Measurements from ENCODE around the gene SERPINE2.

Gene SERPINE2

DNA sequence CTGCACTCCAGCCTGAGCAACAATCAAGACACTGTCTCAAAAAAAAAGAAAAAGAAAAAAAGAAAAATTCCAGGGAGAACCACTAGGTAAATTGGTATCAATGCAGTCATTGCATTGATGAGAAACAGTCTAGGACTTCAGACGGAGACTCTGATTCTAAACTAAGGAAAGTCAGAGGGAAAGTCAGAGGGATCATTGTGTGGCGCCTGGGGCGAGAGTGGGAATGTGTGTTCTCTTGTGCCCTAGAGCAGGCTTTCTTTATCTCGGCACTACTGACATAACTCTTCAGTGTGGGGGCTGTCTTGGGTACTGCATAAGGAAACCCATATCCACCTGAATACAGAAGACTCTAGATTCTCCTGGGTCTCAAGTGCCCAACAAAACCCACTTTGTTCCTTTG lies 24.8 kb downstream of the SERPINE2 start:
- Histone ChIP-seq H3K4me3 (ENCODE audit: insufficient read depth, low read length, poor library complexity, severe bottlenecking) (no peak overlapping the region), H3K79me2 (ENCODE audit: insufficient read depth, low read length) (no peaks in the 10 kb centered on the region), H3K27ac (ENCODE audit: low read depth, low read length) (no peak overlapping the region), H3K9ac (ENCODE audit: low read length) (no peak overlapping the region), H3K9me3 (ENCODE audit: insufficient read depth, low read length) (no peaks in the 10 kb centered on the region), H3K27me3 (ENCODE audit: low read length) (no peaks in the 10 kb centered on the region), H4K20me1 (ENCODE audit: low read depth, low read length) (no peaks in the 10 kb centered on the region), H3K4me2 (ENCODE audit: low read depth, low read length, poor library complexity, severe bottlenecking) (no peak overlapping the region), H2AFZ (ENCODE audit: low read depth, low read length, severe bottlenecking) (no peak overlapping the region), H3K36me3 (ENCODE audit: low read length) (no peaks in the 10 kb centered on the region), H3K9me2 (replicated peaks; ENCODE audit: insufficient read depth, low read length) (no peaks in the 10 kb centered on the region), H3F3A (ENCODE audit: insufficient read depth) (no peaks in the 10 kb centered on the region)
- no peak for TF ChIP-seq EZH2phosphoT487 (conservative IDR thresholded peaks at IDR 0.05; ENCODE audit: low read length)
- TF ChIP-seq, protein P1, sequence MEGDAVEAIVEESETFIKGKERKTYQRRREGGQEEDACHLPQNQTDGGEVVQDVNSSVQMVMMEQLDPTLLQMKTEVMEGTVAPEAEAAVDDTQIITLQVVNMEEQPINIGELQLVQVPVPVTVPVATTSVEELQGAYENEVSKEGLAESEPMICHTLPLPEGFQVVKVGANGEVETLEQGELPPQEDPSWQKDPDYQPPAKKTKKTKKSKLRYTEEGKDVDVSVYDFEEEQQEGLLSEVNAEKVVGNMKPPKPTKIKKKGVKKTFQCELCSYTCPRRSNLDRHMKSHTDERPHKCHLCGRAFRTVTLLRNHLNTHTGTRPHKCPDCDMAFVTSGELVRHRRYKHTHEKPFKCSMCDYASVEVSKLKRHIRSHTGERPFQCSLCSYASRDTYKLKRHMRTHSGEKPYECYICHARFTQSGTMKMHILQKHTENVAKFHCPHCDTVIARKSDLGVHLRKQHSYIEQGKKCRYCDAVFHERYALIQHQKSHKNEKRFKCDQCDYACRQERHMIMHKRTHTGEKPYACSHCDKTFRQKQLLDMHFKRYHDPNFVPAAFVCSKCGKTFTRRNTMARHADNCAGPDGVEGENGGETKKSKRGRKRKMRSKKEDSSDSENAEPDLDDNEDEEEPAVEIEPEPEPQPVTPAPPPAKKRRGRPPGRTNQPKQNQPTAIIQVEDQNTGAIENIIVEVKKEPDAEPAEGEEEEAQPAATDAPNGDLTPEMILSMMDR (IDR thresholded peaks at IDR 0.05; ENCODE audit: insufficient read depth, low read length, poor library complexity, severe bottlenecking): no peak

DNA sequence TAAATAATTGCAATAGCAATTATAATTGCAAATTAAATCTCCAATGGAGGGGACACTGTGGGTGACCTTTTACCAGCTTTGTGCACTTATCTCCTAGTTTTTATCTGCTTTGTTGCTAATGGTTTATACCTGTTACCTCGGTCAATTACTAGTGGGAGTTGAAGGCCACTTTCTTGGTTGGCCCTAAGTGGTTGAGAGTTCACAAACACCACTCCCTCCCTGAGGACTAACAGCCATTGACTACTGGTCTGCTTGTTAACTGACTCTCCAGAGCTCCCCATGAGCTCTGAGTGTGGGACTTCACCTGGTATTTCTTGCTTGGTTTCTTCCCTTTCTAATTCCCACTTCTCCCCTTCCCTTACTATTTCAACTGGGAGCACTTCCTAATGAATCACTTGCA lies 27.2 kb downstream of the SERPINE2 start:
- H4K20me1 ChIP-seq (ENCODE audit: low read depth, low read length): no peaks in the 10 kb centered on the region
- H2AFZ ChIP-seq (ENCODE audit: low read depth, low read length, severe bottlenecking): no peak overlapping the region
- TF ChIP-seq EZH2phosphoT487 (conservative IDR thresholded peaks at IDR 0.05; ENCODE audit: low read length): no peak
- TF ChIP-seq, protein P1 (IDR thresholded peaks at IDR 0.05; ENCODE audit: insufficient read depth, low read length, poor library complexity, severe bottlenecking): no peak
- H3K9ac ChIP-seq (ENCODE audit: low read length): no peak overlapping the region
- no peak overlapping the region for H3K4me3 ChIP-seq (ENCODE audit: insufficient read depth, low read length, poor library complexity, severe bottlenecking)
- H3K27me3 ChIP-seq (ENCODE audit: low read length): no peaks in the 10 kb centered on the region
- H3K27ac ChIP-seq (ENCODE audit: low read depth, low read length): no peak overlapping the region
- H3K9me2 ChIP-seq (replicated peaks; ENCODE audit: insufficient read depth, low read length): no peaks in the 10 kb centered on the region
- H3F3A ChIP-seq (ENCODE audit: insufficient read depth): no peaks in the 10 kb centered on the region
- H3K36me3 ChIP-seq (ENCODE audit: low read length): no peaks in the 10 kb centered on the region
- H3K79me2 ChIP-seq (ENCODE audit: insufficient read depth, low read length): no peaks in the 10 kb centered on the region
- no peaks in the 10 kb centered on the region for H3K9me3 ChIP-seq (ENCODE audit: insufficient read depth, low read length)
- H3K4me2 ChIP-seq (ENCODE audit: low read depth, low read length, poor library complexity, severe bottlenecking): no peak overlapping the region

DNA sequence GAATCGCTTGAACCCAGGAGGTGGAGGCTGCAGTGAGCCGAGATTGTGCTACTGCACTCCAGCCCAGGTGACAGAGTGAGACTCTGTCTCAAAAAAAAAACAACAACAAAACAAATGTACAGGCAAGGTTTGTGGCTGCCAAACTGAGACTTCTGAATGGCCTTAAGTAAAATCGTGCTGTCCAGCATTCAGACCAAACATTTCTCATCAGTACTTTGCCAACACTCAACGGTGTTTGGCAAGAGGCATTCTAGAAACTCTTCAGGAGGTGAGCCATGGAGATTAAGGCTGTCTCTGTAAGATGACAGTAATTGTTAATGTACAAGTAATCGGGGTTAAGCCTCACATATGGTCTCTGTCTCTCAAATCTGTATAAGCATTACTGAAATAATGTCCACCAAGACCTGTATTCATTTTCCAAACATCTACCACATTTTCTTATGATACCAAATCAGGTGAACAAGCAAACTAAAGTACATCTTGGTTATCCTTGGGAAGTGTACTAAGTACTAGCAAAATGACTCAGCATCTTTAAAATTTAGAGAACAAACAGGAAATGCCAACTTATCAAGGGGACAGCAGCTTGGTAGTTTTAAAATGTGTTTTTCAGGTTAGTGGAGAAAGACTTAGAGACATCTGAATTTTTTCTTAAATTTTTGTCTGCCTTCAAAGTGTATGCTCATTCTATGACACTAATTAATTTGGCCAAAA lies 29.3 kb downstream of the SERPINE2 start:
- no peak overlapping the region for H3K9ac ChIP-seq (ENCODE audit: low read length)
- no peak overlapping the region for H2AFZ ChIP-seq (ENCODE audit: low read depth, low read length, severe bottlenecking)
- H4K20me1 ChIP-seq (ENCODE audit: low read depth, low read length): no peaks in the 10 kb centered on the region
- H3K27me3 ChIP-seq (ENCODE audit: low read length): no peaks in the 10 kb centered on the region
- no peak overlapping the region for H3K4me2 ChIP-seq (ENCODE audit: low read depth, low read length, poor library complexity, severe bottlenecking)
- H3K79me2 ChIP-seq (ENCODE audit: insufficient read depth, low read length): no peaks in the 10 kb centered on the region
- no peak for TF ChIP-seq EZH2phosphoT487 (conservative IDR thresholded peaks at IDR 0.05; ENCODE audit: low read length)
- TF ChIP-seq, protein P1 (IDR thresholded peaks at IDR 0.05; ENCODE audit: insufficient read depth, low read length, poor library complexity, severe bottlenecking): no peak
- no peaks in the 10 kb centered on the region for H3K36me3 ChIP-seq (ENCODE audit: low read length)
- H3F3A ChIP-seq (ENCODE audit: insufficient read depth): no peaks in the 10 kb centered on the region
- no peaks in the 10 kb centered on the region for H3K9me2 ChIP-seq (replicated peaks; ENCODE audit: insufficient read depth, low read length)
- H3K9me3 ChIP-seq (ENCODE audit: insufficient read depth, low read length): no peaks in the 10 kb centered on the region
- H3K4me3 ChIP-seq (ENCODE audit: insufficient read depth, low read length, poor library complexity, severe bottlenecking): no peak overlapping the region
- H3K27ac ChIP-seq (ENCODE audit: low read depth, low read length): no peak overlapping the region

Measured in SU-DHL-6 (cell line).